NB4 (cell line): Measurements from ENCODE around the gene RGS13.

Experiments used
- DNase-seq: peaks from one replicate; pipeline ENCODE4 v3.0.0; 2010; ENCODE audit warnings: low read depth
- H3K4me3 ChIP-seq: one replicate; pipeline ENCODE4 v1.5.1; 2011; ENCODE audit warnings: mild to moderate bottlenecking, low read depth, low read length, moderate library complexity
- MAX ChIP-seq: IDR thresholded peaks from 2 replicates; pipeline ENCODE4 v1.6.1; 2011; ENCODE audit warnings: low read depth, low read length
- MYC ChIP-seq: IDR thresholded peaks from 2 replicates; pipeline ENCODE4 v1.6.1; 2011; ENCODE audit warnings: low read depth, low read length
- POLR2A ChIP-seq: IDR thresholded peaks from 2 replicates; pipeline ENCODE4 v1.6.1; 2011; ENCODE audit warnings: mild to moderate bottlenecking; ENCODE audit not compliant: insufficient read length; ENCODE audit errors: extremely low read depth
- TF ChIP-seq, protein P1 (sequence below): IDR thresholded peaks from one replicate; pipeline ENCODE4 v1.5.1; 2012; ENCODE audit warnings: low read depth, low read length

RGS13 gene

GRCh38 chr1:192630521-192631287, 5.2 kb upstream of the RGS13 start:
- TF ChIP-seq, protein P1, sequence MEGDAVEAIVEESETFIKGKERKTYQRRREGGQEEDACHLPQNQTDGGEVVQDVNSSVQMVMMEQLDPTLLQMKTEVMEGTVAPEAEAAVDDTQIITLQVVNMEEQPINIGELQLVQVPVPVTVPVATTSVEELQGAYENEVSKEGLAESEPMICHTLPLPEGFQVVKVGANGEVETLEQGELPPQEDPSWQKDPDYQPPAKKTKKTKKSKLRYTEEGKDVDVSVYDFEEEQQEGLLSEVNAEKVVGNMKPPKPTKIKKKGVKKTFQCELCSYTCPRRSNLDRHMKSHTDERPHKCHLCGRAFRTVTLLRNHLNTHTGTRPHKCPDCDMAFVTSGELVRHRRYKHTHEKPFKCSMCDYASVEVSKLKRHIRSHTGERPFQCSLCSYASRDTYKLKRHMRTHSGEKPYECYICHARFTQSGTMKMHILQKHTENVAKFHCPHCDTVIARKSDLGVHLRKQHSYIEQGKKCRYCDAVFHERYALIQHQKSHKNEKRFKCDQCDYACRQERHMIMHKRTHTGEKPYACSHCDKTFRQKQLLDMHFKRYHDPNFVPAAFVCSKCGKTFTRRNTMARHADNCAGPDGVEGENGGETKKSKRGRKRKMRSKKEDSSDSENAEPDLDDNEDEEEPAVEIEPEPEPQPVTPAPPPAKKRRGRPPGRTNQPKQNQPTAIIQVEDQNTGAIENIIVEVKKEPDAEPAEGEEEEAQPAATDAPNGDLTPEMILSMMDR, result no peak
- TF ChIP-seq MYC (no peak), POLR2A (no peak), MAX (no peak)
- no peak for DNase-seq
- no peak overlapping the region for H3K4me3 ChIP-seq

GRCh38 chr1:192631749-192632148, 4.2 kb upstream of the RGS13 start:
- no peak for DNase-seq
- TF ChIP-seq MYC (no peak), POLR2A (no peak), MAX (no peak)
- TF ChIP-seq, protein P1, result no peak
- H3K4me3 ChIP-seq, result no peak overlapping the region

GRCh38 chr1:192632188-192632587, 3.8 kb upstream of the RGS13 start:
- DNase-seq, result no peak
- no peak for TF ChIP-seq POLR2A
- TF ChIP-seq, protein P1, result no peak
- TF ChIP-seq MYC, result no peak
- TF ChIP-seq MAX, result no peak
- H3K4me3 ChIP-seq, result no peak overlapping the region

DNA sequence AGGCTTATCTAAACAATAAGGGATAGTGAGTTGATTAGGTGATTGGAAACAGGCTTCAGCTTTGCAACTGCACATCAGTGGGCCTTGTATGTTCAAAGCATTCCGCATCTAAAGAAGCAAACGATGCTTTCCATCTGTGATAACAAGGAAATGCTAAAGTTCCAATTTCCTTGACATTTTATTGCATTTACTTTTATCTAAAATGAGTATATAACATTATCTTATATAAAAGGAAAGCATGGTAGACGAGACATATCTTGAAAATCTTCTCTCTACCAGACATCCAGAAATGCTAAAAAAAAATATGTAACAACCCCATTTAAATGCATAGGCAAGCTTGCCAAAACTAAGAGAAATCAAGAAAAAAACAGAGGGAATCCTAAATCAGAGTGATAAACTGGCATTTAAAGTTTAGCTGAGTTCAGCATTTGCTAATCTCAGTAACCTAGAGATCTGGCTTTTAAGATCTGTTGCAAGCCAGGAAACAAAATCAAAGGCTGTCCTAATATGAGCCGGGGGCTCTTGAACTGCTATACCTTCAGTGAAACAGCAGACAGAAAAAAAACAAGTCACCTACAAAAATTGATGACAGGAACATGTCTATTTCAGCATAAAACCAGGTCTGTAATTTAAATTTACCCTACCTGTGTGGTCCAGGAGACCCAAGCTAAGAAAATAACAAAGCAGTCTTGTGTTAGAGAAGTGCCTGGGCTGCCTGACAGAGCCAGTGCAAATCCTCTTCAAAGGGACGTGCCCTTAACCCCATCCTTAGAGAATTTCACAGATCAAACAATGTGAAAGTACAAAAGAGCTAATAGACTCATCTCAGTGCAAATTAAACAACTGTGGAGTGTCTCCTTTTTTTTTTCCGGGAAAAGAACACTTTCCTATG, 3.1 kb upstream of the RGS13 start:
- H3K4me3 ChIP-seq, result no peak overlapping the region
- no peak for TF ChIP-seq MAX
- DNase-seq, result no peak

DNA sequence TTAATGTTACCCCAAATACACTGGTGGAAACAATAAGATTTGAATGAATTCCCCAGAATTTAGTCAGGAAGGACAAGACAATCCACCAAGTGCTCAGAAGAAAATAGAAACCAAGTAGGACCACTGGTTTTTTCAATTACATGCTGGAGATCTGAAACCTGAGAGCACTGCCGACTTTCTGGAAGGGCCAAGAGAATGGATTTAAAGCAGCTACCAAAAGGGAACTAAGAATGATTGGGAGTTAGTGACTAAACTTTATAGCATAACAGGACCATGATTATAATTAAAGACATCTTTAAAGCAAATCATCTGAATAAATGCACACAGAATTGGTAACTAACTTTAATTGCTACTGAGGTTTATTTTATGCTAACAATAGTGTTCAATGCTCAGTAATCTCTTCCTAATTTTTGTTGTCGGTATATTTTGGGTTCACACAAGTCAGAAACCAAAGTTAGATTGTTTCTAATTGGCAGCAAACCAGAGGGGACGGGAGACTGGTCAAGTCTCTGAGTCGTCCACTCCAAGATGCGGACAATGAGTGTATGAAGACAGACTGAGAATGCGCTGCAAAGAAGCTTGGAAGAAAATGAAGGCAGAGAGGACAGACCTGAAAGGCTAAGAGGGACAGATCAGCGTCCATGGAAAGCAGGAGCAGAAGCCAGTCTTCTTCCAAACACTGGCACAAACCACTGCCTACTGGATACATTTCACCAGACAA, 2.3 kb upstream of the RGS13 start:
- no peak overlapping the region for H3K4me3 ChIP-seq
- TF ChIP-seq, protein P1, result no peak
- TF ChIP-seq MAX (no peak), POLR2A (no peak), MYC (no peak)
- no peak for DNase-seq
